ENCODE data around the gene KMT5C.
A peak's percentile ranks its signal among the peaks of the same experiment; 100 is the strongest.

Gene KMT5C

GRCh38 chr19:55339105-55339888 is at the start of gene KMT5C:
Gene KMT5C (plus strand): TSS chr19:55339876. CDS start chr19:55341937, 2,061 bp downstream.
- peak; percentile 100 for DNase-seq (ENCODE audit: low spot score)

- no peak for DNase-seq (ENCODE audit: low spot score)
Measured at GRCh38 chr19:55297267-55297666, 42.4 kb upstream of the KMT5C start.

- no peak for DNase-seq (ENCODE audit: low spot score)
Measured at GRCh38 chr19:55299991-55300390, 39.7 kb upstream of the KMT5C start.

- no peak for DNase-seq (ENCODE audit: low spot score)
Measured at GRCh38 chr19:55300886-55301458, 38.7 kb upstream of the KMT5C start.

GRCh38 chr19:55301459-55302317 is 38.0 kb upstream of the KMT5C start:
- peak; percentile 77 for DNase-seq (ENCODE audit: low spot score)

- no peak for DNase-seq (ENCODE audit: low spot score)
Measured at GRCh38 chr19:55302318-55302703, 37.4 kb upstream of the KMT5C start.

- no peak for DNase-seq (ENCODE audit: low spot score)
Measured at GRCh38 chr19:55303477-55303876, 36.2 kb upstream of the KMT5C start.

GRCh38 chr19:55304279-55304978 is 35.2 kb upstream of the KMT5C start:
- no peak for DNase-seq (ENCODE audit: low spot score)

- no peak for DNase-seq (ENCODE audit: low spot score)
Measured at GRCh38 chr19:55304980-55305379, 34.7 kb upstream of the KMT5C start.

GRCh38 chr19:55305491-55305890 is 34.2 kb upstream of the KMT5C start:
- DNase-seq (ENCODE audit: low spot score), result no peak

GRCh38 chr19:55305983-55306562 is 33.6 kb upstream of the KMT5C start:
- DNase-seq (ENCODE audit: low spot score), result no peak

- no peak for DNase-seq (ENCODE audit: low spot score)
Measured at GRCh38 chr19:55306712-55307111, 33.0 kb upstream of the KMT5C start.

GRCh38 chr19:55308281-55308680 is 31.4 kb upstream of the KMT5C start:
- DNase-seq (ENCODE audit: low spot score), result no peak

GRCh38 chr19:55309448-55309847 is 30.2 kb upstream of the KMT5C start:
- DNase-seq (ENCODE audit: low spot score), result no peak

- no peak for DNase-seq (ENCODE audit: low spot score)
Measured at GRCh38 chr19:55310498-55310897, 29.2 kb upstream of the KMT5C start.

- no peak for DNase-seq (ENCODE audit: low spot score)
Measured at GRCh38 chr19:55311397-55311796, 28.3 kb upstream of the KMT5C start.

- no peak for DNase-seq (ENCODE audit: low spot score)
Measured at GRCh38 chr19:55311797-55312196, 27.9 kb upstream of the KMT5C start.

- DNase-seq (ENCODE audit: low spot score), result no peak
Measured at GRCh38 chr19:55312621-55313512, 26.8 kb upstream of the KMT5C start.

GRCh38 chr19:55314396-55314795 is 25.3 kb upstream of the KMT5C start:
- DNase-seq (ENCODE audit: low spot score), result no peak

- DNase-seq (ENCODE audit: low spot score), result no peak
Measured at GRCh38 chr19:55315956-55316525, 23.6 kb upstream of the KMT5C start.
